ENCODE measurements around the gene CDH4.

- TF ChIP-seq, protein P1, sequence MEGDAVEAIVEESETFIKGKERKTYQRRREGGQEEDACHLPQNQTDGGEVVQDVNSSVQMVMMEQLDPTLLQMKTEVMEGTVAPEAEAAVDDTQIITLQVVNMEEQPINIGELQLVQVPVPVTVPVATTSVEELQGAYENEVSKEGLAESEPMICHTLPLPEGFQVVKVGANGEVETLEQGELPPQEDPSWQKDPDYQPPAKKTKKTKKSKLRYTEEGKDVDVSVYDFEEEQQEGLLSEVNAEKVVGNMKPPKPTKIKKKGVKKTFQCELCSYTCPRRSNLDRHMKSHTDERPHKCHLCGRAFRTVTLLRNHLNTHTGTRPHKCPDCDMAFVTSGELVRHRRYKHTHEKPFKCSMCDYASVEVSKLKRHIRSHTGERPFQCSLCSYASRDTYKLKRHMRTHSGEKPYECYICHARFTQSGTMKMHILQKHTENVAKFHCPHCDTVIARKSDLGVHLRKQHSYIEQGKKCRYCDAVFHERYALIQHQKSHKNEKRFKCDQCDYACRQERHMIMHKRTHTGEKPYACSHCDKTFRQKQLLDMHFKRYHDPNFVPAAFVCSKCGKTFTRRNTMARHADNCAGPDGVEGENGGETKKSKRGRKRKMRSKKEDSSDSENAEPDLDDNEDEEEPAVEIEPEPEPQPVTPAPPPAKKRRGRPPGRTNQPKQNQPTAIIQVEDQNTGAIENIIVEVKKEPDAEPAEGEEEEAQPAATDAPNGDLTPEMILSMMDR (optimal IDR thresholded peaks at IDR 0.05 in 1 of 3, IDR thresholded peaks at IDR 0.05 in 1 of 3, conservative IDR thresholded peaks at IDR 0.05 in 1 of 3; ENCODE audit: extremely low read depth in 1 of 3, insufficient read depth in 2 of 3, low read length in 3 of 3), result no peak
- no peak for TF ChIP-seq EZH2 (IDR thresholded peaks at IDR 0.05; ENCODE audit: low read length)
Observed at GRCh38 chr20:61868466-61869090, 616.5 kb downstream of the CDH4 start.

Measured in keratinocyte (primary cell).